GM23338 (cell line): ENCODE measurements around the gene SERPINE2. TPM values are rescaled to one million over a fixed set of nuclear protein-coding genes. Genes with fewer than 3 reads are reported as not detected.

Experiments
- ATAC-seq: fragments of 200-7000 bp; cut with Tn5 transposase; 3 replicates; pipeline ENCODE4 v1.9.1; 2020
- DNase-seq: peaks from one replicate; pipeline ENCODE4 v3.0.0-alpha.2; 2015; ENCODE audit warnings: low spot score
- H2AFZ ChIP-seq: fragments of 200-600 bp; sonication (generic); 2 replicates; pipeline ENCODE4 v1.8.0; 2016; ENCODE audit warnings: antibody characterized with exemption, mild to moderate bottlenecking, moderate library complexity
- H3F3A ChIP-seq: fragments of 200-600 bp; sonication (generic); replicated peaks from 2 replicates; pipeline ENCODE4 v1.8.0; 2017; ENCODE audit warnings: antibody characterized with exemption, mixed run types, low read depth
- H3K27ac ChIP-seq: fragments of 200-600 bp; sonication (generic); 2 replicates; pipeline ENCODE4 v1.6.1; 2016; ENCODE audit warnings: low read depth
- H3K27me3 ChIP-seq: fragments of 200-600 bp; sonication (generic); 2 replicates; pipeline ENCODE4 v1.8.0; 2016; ENCODE audit warnings: mild to moderate bottlenecking, mixed run types, moderate library complexity; ENCODE audit not compliant: insufficient read depth
- H3K36me3 ChIP-seq: fragments of 200-600 bp; sonication (generic); 2 replicates; pipeline ENCODE4 v1.8.0; 2016; ENCODE audit warnings: mild to moderate bottlenecking; ENCODE audit not compliant: insufficient read depth
- H3K4me1 ChIP-seq: fragments of 200-600 bp; sonication (generic); 2 replicates; pipeline ENCODE4 v1.8.0; 2016; ENCODE audit warnings: mild to moderate bottlenecking, moderate library complexity; ENCODE audit not compliant: insufficient read depth
- H3K4me2 ChIP-seq: fragments of 200-600 bp; sonication (generic); 2 replicates; pipeline ENCODE4 v1.7.1; 2017; ENCODE audit warnings: mixed run types
- H3K4me3 ChIP-seq: fragments of 200-600 bp; sonication (generic); 2 replicates; pipeline ENCODE4 v1.6.1; 2016; ENCODE audit warnings: mixed run types
- H3K79me2 ChIP-seq: fragments of 200-600 bp; sonication (generic); replicated peaks from 2 replicates; pipeline ENCODE4 v1.8.0; 2017; ENCODE audit warnings: mild to moderate bottlenecking; ENCODE audit not compliant: insufficient read depth
- H3K9me2 ChIP-seq: fragments of 200-600 bp; sonication (generic); 2 replicates; pipeline ENCODE4 v1.8.0; 2017; ENCODE audit not compliant: insufficient read depth
- H4K20me1 ChIP-seq: fragments of 200-600 bp; sonication (generic); replicated peaks from 2 replicates; pipeline ENCODE4 v1.8.0; 2017; ENCODE audit warnings: mild to moderate bottlenecking; ENCODE audit not compliant: insufficient read depth
- H3K27ac Mint-ChIP-seq: 2 replicates; pipeline ENCODE4 v1.8.0; 2020; ENCODE audit warnings: inconsistent platforms, mild to moderate bottlenecking, moderate library complexity, mixed read lengths
- H3K27me3 Mint-ChIP-seq: 3 replicates; pipeline ENCODE4 v1.8.0; 2022; ENCODE audit warnings: low read depth, mild to moderate bottlenecking, moderate library complexity, mixed read lengths, inconsistent platforms; ENCODE audit not compliant: insufficient read depth, poor library complexity
- H3K36me3 Mint-ChIP-seq: 3 replicates; pipeline ENCODE4 v1.8.0; 2021; ENCODE audit warnings: low read depth, mild to moderate bottlenecking, inconsistent platforms, moderate library complexity, mixed read lengths
- H3K4me1 Mint-ChIP-seq: 3 replicates; pipeline ENCODE4 v1.8.0; 2020; ENCODE audit warnings: mild to moderate bottlenecking, inconsistent platforms, mixed read lengths
- H3K4me3 Mint-ChIP-seq: 3 replicates; pipeline ENCODE4 v1.8.0; 2021; ENCODE audit warnings: moderate library complexity, mild to moderate bottlenecking, inconsistent platforms, mixed read lengths
- H3K9me3 Mint-ChIP-seq: 3 replicates; pipeline ENCODE4 v1.8.0; 2020; ENCODE audit warnings: moderate library complexity, mild to moderate bottlenecking, inconsistent platforms, mixed read lengths
- CREB1 ChIP-seq: fragments of 250-450 bp; sonication (Bioruptor Pico); IDR thresholded peaks from 2 replicates; pipeline ENCODE4 v1.5.0; 2020; ENCODE audit warnings: low read depth, mild to moderate bottlenecking, moderate library complexity
- CTCF ChIP-seq, 2 experiments: fragments of 200-600 bp in 1 of 2; sonication (generic) in 1 of 2; conservative IDR thresholded peaks; 2 replicates each; pipeline versions ENCODE4 v1.5.1 to v1.6.1; 2016 to 2017; ENCODE audit warnings: antibody characterized with exemption in 2 of 2, low read depth in 2 of 2, mild to moderate bottlenecking in 2 of 2, moderate library complexity in 1 of 2
- ETS1 ChIP-seq: IDR thresholded peaks from 2 replicates; pipeline ENCODE4 v1.6.1; 2016; ENCODE audit warnings: antibody characterized with exemption
- EZH2 ChIP-seq: fragments of 200-600 bp; sonication (generic); IDR thresholded peaks from one replicate; pipeline ENCODE4 v1.8.0; 2017; ENCODE audit warnings: antibody characterized with exemption, mild to moderate bottlenecking, low read depth; ENCODE audit not compliant: unreplicated experiment
- EZH2phosphoT487 ChIP-seq: fragments of 200-600 bp; sonication (generic); IDR thresholded peaks from one replicate; pipeline ENCODE4 v1.8.1; 2018; ENCODE audit warnings: antibody characterized with exemption; ENCODE audit not compliant: unreplicated experiment
- JUNB ChIP-seq: IDR thresholded peaks from one replicate; pipeline ENCODE4 v1.6.1; 2016; ENCODE audit warnings: antibody characterized with exemption; ENCODE audit not compliant: unreplicated experiment
- NANOG ChIP-seq: IDR thresholded peaks from 2 replicates; pipeline ENCODE4 v1.6.1; 2016; ENCODE audit warnings: antibody characterized with exemption, borderline replicate concordance
- POLR2AphosphoS5 ChIP-seq: IDR thresholded peaks from 2 replicates; pipeline ENCODE4 v1.6.1; 2016; ENCODE audit warnings: antibody characterized with exemption, low read depth
- REST ChIP-seq: IDR thresholded peaks from one replicate; pipeline ENCODE4 v1.6.1; 2018; ENCODE audit warnings: antibody characterized with exemption; ENCODE audit not compliant: unreplicated experiment
- STAT1 ChIP-seq: IDR thresholded peaks from one replicate; pipeline ENCODE4 v1.6.1; 2016; ENCODE audit warnings: antibody characterized with exemption; ENCODE audit not compliant: unreplicated experiment
- ZNF114 ChIP-seq: fragments of 250-450 bp; sonication (Bioruptor Pico); IDR thresholded peaks from 2 replicates; pipeline ENCODE4 v1.5.0; 2020; ENCODE audit warnings: mild to moderate bottlenecking, moderate library complexity
- ZNF331 ChIP-seq: fragments of 250-450 bp; sonication (Bioruptor Pico); IDR thresholded peaks from 2 replicates; pipeline ENCODE4 v1.5.0; 2020; ENCODE audit warnings: low read depth, mild to moderate bottlenecking, moderate library complexity
- ZNF462 ChIP-seq: fragments of 250-450 bp; sonication (Bioruptor Pico); IDR thresholded peaks from 2 replicates; pipeline ENCODE4 v1.5.0; 2020; ENCODE audit warnings: mild to moderate bottlenecking, moderate library complexity
- polyA plus RNA-seq: library from polyadenylated mRNA; unstranded; fragments of >200 nt; fragmentation: Nextera tagmentation; extraction: Ambion mirVana; gene quantifications from 2 replicates; pipeline ENCODE4 v1.2.1, GENCODE V29; 2016
- total RNA-seq: library from RNA; depleted of rRNA; stranded (reverse); fragments of >200 nt; shearing (Covaris generic); gene quantifications from 2 replicates; pipeline ENCODE4 v1.2.3, GENCODE V29; 2014

Gene SERPINE2
- total and polyA plus RNA-seq, 2 experiments from 2014 or later: 38.6 to 44.2 TPM

DNA sequence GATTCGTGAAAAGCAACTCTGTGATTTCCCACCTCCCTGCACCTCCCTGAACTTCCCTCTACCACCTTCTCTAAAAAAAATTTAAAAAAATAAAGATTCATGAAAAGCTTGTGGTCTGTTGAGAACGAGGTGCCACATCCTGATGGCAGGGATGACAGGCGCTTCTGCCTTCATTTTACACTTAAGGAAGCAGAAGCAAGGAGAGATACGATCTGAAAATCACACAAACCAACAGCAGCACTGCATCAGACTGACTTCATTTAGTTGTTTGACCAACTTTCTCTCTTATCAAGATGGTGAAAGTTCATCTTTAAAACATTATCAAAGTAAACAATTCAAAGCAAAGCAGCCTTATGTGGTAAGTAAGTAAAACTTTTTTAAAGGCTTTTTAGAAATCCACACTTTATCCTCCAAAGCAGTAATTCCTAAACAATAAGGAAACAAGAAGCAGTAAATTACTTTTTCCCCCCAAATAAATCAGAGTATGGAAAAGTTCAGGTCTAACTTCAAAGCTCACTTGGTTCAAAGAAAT, 109.4 kb downstream of the SERPINE2 start:
- Mint-ChIP-seq H3K27ac (peak overlapping the region; percentile 46), H3K4me3 (no peak overlapping the region), H3K4me1 (peaks cover 33% of the 10 kb centered on the region), H3K27me3 (peaks cover 4% of the 10 kb centered on the region), H3K36me3 (peaks cover 34% of the 10 kb centered on the region; the same call in 2 of the 3 replicates), H3K9me3 (peaks cover 7% of the 10 kb centered on the region; the same call in 2 of the 3 replicates)
- TF ChIP-seq JUNB (no peak), EZH2phosphoT487 (no peak), POLR2AphosphoS5 (no peak), ZNF462 (CRISPR knock-in tag) (no peak), EZH2 (no peak), NANOG (no peak), REST (no peak), STAT1 (no peak), CREB1 (CRISPR knock-in tag) (no peak), ZNF114 (CRISPR knock-in tag) (no peak), ETS1 (no peak), CTCF (conservative IDR thresholded peaks at IDR 0.05; ENCODE audit: low read depth in 2 of 2) (no peak), ZNF331 (CRISPR knock-in tag) (no peak)
- peak overlapping the region; percentile 31; the same call in 1 of the 2 replicates for H3K4me2 ChIP-seq
- H4K20me1 ChIP-seq: peaks cover 9% of the 10 kb centered on the region
- no peaks in the 10 kb centered on the region for H3K9me2 ChIP-seq
- H3K27me3 ChIP-seq: no peaks in the 10 kb centered on the region
- H3K4me3 ChIP-seq: no peak overlapping the region
- H3F3A ChIP-seq: no peaks in the 10 kb centered on the region
- peaks cover 100% of the 10 kb centered on the region for H3K79me2 ChIP-seq
- 0 out of 2 replicates have a peak overlapping the region, but pooled peaks have one; percentile 46 for H3K27ac ChIP-seq
- DNase-seq (no peak), ATAC-seq (no peak)
- no peaks in the 10 kb centered on the region for H3K36me3 ChIP-seq
- no peak overlapping the region for H2AFZ ChIP-seq
- peaks cover 32% of the 10 kb centered on the region for H3K4me1 ChIP-seq
